ENCODE results near the gene CHAC1. TPM values are rescaled to one million over a fixed set of nuclear protein-coding genes. Genes with fewer than 3 reads are reported as not detected.
A peak's percentile ranks its signal among the peaks of the same experiment; 100 is the strongest.

The CHAC1 gene
- polyA plus RNA-seq, 3 donors, result 0.15 TPM; not detected in 2

- peaks cover 56 to 91% of the 10 kb centered on the region in 2 donors for H3K27me3 ChIP-seq (ENCODE audit: control insufficient read depth in 2 of 2, insufficient read depth in 2 of 2, low read length in 2 of 2)
- peaks cover 0 to 47% of the 10 kb centered on the region in 2 donors for H3K9me3 ChIP-seq (replicated peaks in 1 of 2; ENCODE audit: control insufficient read depth in 1 of 2, insufficient read depth in 1 of 2, low read length in 2 of 2)
- H3K4me3 ChIP-seq (replicated peaks in 1 of 3; ENCODE audit: low read depth in 2 of 3, low read length in 3 of 3), result peak within 1 kb of the TSS in 2 of 3 experiments; percentile 0 to 66
- no peak for TF ChIP-seq CTCF (IDR thresholded peaks at IDR 0.05)
- peak within 1 kb of the TSS; percentile 15 for H3K9ac ChIP-seq (ENCODE audit: insufficient read depth, low read length, poor library complexity, severe bottlenecking)
- H3K27me3 Mint-ChIP-seq (ENCODE audit: low read depth in 3 of 3), result peaks cover 85 to 92% (median 85%) of the 10 kb centered on the region in 3 donors
- H3K4me2 ChIP-seq (replicated peaks; ENCODE audit: extremely low read depth, low read length, poor library complexity, severe bottlenecking), result peak within 1 kb of the TSS; percentile 69
- peaks cover 58% of the 10 kb centered on the region for H3K4me1 Mint-ChIP-seq
- no peaks in the 10 kb centered on the region for H3K79me2 ChIP-seq (ENCODE audit: insufficient read depth, low read length)
- peak within 1 kb of the TSS; percentile 41 for H2AFZ ChIP-seq (ENCODE audit: insufficient read depth, low read depth, low read length, poor library complexity, severe bottlenecking)
- WGBS (ENCODE audit: insufficient coverage), result under 1% methylated on average over 61 of the region's 71 CpGs
- DNase-seq, result peak in 1 of 3 donors; percentile 23
- peaks cover 53 to 69% of the 10 kb centered on the region in 2 donors for H3K4me1 ChIP-seq (ENCODE audit: control insufficient read depth in 1 of 2, insufficient read depth in 2 of 2, low read length in 2 of 2)
- H3K36me3 Mint-ChIP-seq, result peaks cover 11 to 15% of the 10 kb centered on the region in 2 donors
- H3K36me3 ChIP-seq (replicated peaks in 1 of 2; ENCODE audit: control insufficient read depth in 1 of 2, insufficient read depth in 2 of 2, low read length in 2 of 2), result no peaks in the 10 kb centered on the region
- no peaks in the 10 kb centered on the region for H4K20me1 ChIP-seq (ENCODE audit: insufficient read depth, low read length)
- intact Hi-C loops (cut with micrococcal nuclease), result loop anchor here in 1 of 2 donors (2.0 kb wide), 1 partner anchor 18 kb away; no protein-coding TSS in a partner anchor
- H3K4me3 Mint-ChIP-seq, result peak within 1 kb of the TSS; percentile 72 to 93
- H3K9me3 Mint-ChIP-seq, result peaks cover 0 to 40% (median 15%) of the 10 kb centered on the region in 7 donors
- H3K27ac ChIP-seq (ENCODE audit: low read depth in 1 of 2, low read length in 2 of 2), result no peak within 1 kb of the TSS
- peak within 1 kb of the TSS in 2 of 7 donors; percentile 35 to 42 for H3K27ac Mint-ChIP-seq
Measured at GRCh38 chr15:40928821-40929659, 24.2 kb upstream of the CHAC1 start, which contains the start of gene DLL4. TSS of gene DLL4 (plus strand) at chr15:40929340. CDS start at chr15:40929669, 329 bp downstream.

GRCh38 chr15:40929660-40930429 is 23.4 kb upstream of the CHAC1 start:
- Histone ChIP-seq H3K4me2 (replicated peaks; ENCODE audit: extremely low read depth, low read length, poor library complexity, severe bottlenecking) (peak overlapping the region; percentile 69), H3K27me3 (ENCODE audit: control insufficient read depth in 2 of 2, insufficient read depth in 2 of 2, low read length in 2 of 2) (peaks cover 56 to 83% of the 10 kb centered on the region in 2 donors), H2AFZ (ENCODE audit: insufficient read depth, low read depth, low read length, poor library complexity, severe bottlenecking) (peak overlapping the region; percentile 41), H3K36me3 (replicated peaks in 1 of 2; ENCODE audit: control insufficient read depth in 1 of 2, insufficient read depth in 2 of 2, low read length in 2 of 2) (no peaks in the 10 kb centered on the region), H4K20me1 (ENCODE audit: insufficient read depth, low read length) (no peaks in the 10 kb centered on the region), H3K9me3 (replicated peaks in 1 of 2; ENCODE audit: control insufficient read depth in 1 of 2, insufficient read depth in 1 of 2, low read length in 2 of 2) (peaks cover 0 to 46% of the 10 kb centered on the region in 2 donors), H3K79me2 (ENCODE audit: insufficient read depth, low read length) (no peaks in the 10 kb centered on the region), H3K4me3 (replicated peaks in 1 of 3; ENCODE audit: low read depth in 2 of 3, low read length in 3 of 3) (peak overlapping the region in 2 of 3 experiments; percentile 0 to 66), H3K4me1 (ENCODE audit: control insufficient read depth in 1 of 2, insufficient read depth in 2 of 2, low read length in 2 of 2) (peaks cover 53 to 69% of the 10 kb centered on the region in 2 donors), H3K27ac (ENCODE audit: low read depth in 1 of 2, low read length in 2 of 2) (no peak overlapping the region), H3K9ac (ENCODE audit: insufficient read depth, low read length, poor library complexity, severe bottlenecking) (no peak overlapping the region)
- Mint-ChIP-seq H3K27me3 (ENCODE audit: low read depth in 3 of 3) (peaks cover 79 to 88% (median 79%) of the 10 kb centered on the region in 3 donors), H3K4me3 (peak overlapping the region; percentile 72 to 93), H3K4me1 (peaks cover 58% of the 10 kb centered on the region), H3K27ac (peak overlapping the region in 2 of 7 donors; percentile 35 to 42), H3K36me3 (peaks cover 10 to 13% of the 10 kb centered on the region in 2 donors), H3K9me3 (peaks cover 0 to 40% (median 15%) of the 10 kb centered on the region in 7 donors)
- WGBS (ENCODE audit: insufficient coverage), result 2% methylated on average over 56 of the region's 56 CpGs
- DNase-seq, result peak; percentile 27 to 36 (median 30)
- intact Hi-C loops (cut with micrococcal nuclease), result loop anchor here in 1 of 2 donors (2.0 kb wide), 1 partner anchor 19 kb away; no protein-coding TSS in a partner anchor
- no peak for TF ChIP-seq CTCF (IDR thresholded peaks at IDR 0.05)
